Uterus (tissue), 4 donors: ENCODE results near the gene MAP1B. TPM values are rescaled to one million over a fixed set of nuclear protein-coding genes. Genes with fewer than 3 reads are reported as not detected.
A peak's percentile ranks its signal among the peaks of the same experiment; 100 is the strongest.

Experiments used
- DNase-seq, 2 donors: peaks; one replicate each; pipeline ENCODE4 v3.0.0-alpha.2; 2019 to 2020
- H3K27ac ChIP-seq, 2 donors: fragments of 200-600 bp; sonication (generic); 1 replicate in 1 of 2; 2 replicates in 1 of 2; pipeline ENCODE4 v1.5.1; 2016 to 2018
- H3K27me3 ChIP-seq, 2 donors: fragments of 200-600 bp; sonication (generic); one replicate each; pipeline ENCODE4 v1.5.1; 2018 to 2019; ENCODE audit warnings: control low read depth in 1 of 2
- H3K36me3 ChIP-seq, 2 donors: fragments of 200-600 bp; sonication (generic); one replicate each; pipeline ENCODE4 v1.5.1; 2019; ENCODE audit warnings: control low read depth in 1 of 2
- H3K4me1 ChIP-seq, 2 donors: fragments of 200-600 bp; sonication (generic); one replicate each; pipeline ENCODE4 v1.5.1; 2018 to 2019; ENCODE audit warnings: control low read depth in 1 of 2
- H3K4me3 ChIP-seq, 2 donors: fragments of 200-600 bp; sonication (generic); 1 replicate in 1 of 2; 2 replicates in 1 of 2; pipeline ENCODE4 v1.5.1; 2018 to 2019; ENCODE audit warnings: mild to moderate bottlenecking in 1 of 2
- H3K9me3 ChIP-seq, 2 donors: fragments of 200-600 bp; sonication (generic); one replicate each; pipeline ENCODE4 v1.5.1; 2019; ENCODE audit warnings: control low read depth in 1 of 2
- CTCF ChIP-seq, 4 experiments: fragments of 200-600 bp in 2 of 4; fragments of 450-650 bp in 2 of 4; sonication (generic) in 2 of 4; IDR thresholded peaks; one replicate each; pipeline ENCODE4 v1.5.1; 2016 to 2019; ENCODE audit warnings: antibody characterized with exemption in 4 of 4, mild to moderate bottlenecking in 2 of 4, moderate library complexity in 1 of 4
- POLR2A ChIP-seq, 2 donors: fragments of 450-650 bp; IDR thresholded peaks; one replicate each; pipeline ENCODE4 v1.6.1; 2016; ENCODE audit warnings: antibody characterized with exemption in 2 of 2, mild to moderate bottlenecking in 1 of 2, moderate library complexity in 1 of 2
- intact Hi-C: fragments of 100-400 bp; cut with DNase I; formaldehyde crosslinking; loops from one replicate; pipeline ENCODE4 v1.15.1; 2023; ENCODE audit warnings: low total_unique reads
- total RNA-seq, 4 donors: library from RNA; depleted of rRNA in 3 of 4; stranded (reverse); fragments of >200 nt in 3 of 4; gene quantifications; one replicate each; pipeline versions ENCODE4 v1.1.0 to v1.2.4, GENCODE V29; 2014 to 2023
- donor health status: DM: yes; HTN: yes; CAD: no.

Gene MAP1B
- total RNA-seq, 4 donors from 2014 or later, result 92.0 to 212 (median 132) TPM

GRCh38 chr5:72171667-72172066 lies 64.4 kb downstream of the MAP1B start:
- H3K27ac ChIP-seq, result no peak overlapping the region
- H3K9me3 ChIP-seq, result no peaks in the 10 kb centered on the region
- intact Hi-C loops, result no loop called here
- H3K4me1 ChIP-seq, result peaks cover 4 to 8% of the 10 kb centered on the region in 2 donors
- no peaks in the 10 kb centered on the region for H3K36me3 ChIP-seq
- H3K27me3 ChIP-seq, result no peaks in the 10 kb centered on the region
- TF ChIP-seq CTCF (IDR thresholded peaks at IDR 0.05) (no peak), POLR2A (IDR thresholded peaks at IDR 0.05) (no peak)
- DNase-seq, result no peak
- no peak overlapping the region for H3K4me3 ChIP-seq

GRCh38 chr5:72172786-72173185 lies 65.5 kb downstream of the MAP1B start:
- no peak for TF ChIP-seq CTCF (IDR thresholded peaks at IDR 0.05)
- no peak for TF ChIP-seq POLR2A (IDR thresholded peaks at IDR 0.05)
- intact Hi-C loops, result no loop called here
- Histone ChIP-seq H3K27ac (no peak overlapping the region), H3K9me3 (no peaks in the 10 kb centered on the region), H3K4me1 (no peaks in the 10 kb centered on the region), H3K4me3 (no peak overlapping the region), H3K27me3 (no peaks in the 10 kb centered on the region), H3K36me3 (no peaks in the 10 kb centered on the region)
- DNase-seq, result no peak

- Histone ChIP-seq H3K27me3 (no peaks in the 10 kb centered on the region), H3K4me1 (no peaks in the 10 kb centered on the region), H3K4me3 (no peak overlapping the region), H3K36me3 (no peaks in the 10 kb centered on the region), H3K27ac (peak overlapping the region in 1 of 2 donors; percentile 83), H3K9me3 (no peaks in the 10 kb centered on the region)
- TF ChIP-seq POLR2A (IDR thresholded peaks at IDR 0.05) (no peak), CTCF (IDR thresholded peaks at IDR 0.05) (no peak)
- intact Hi-C loops, result no loop called here
- no peak for DNase-seq
Measured at GRCh38 chr5:72177538-72177937, 70.3 kb downstream of the MAP1B start.

GRCh38 chr5:72179028-72179815 lies 71.9 kb downstream of the MAP1B start:
- intact Hi-C loops, result no loop called here
- Histone ChIP-seq H3K4me1 (no peaks in the 10 kb centered on the region), H3K27me3 (no peaks in the 10 kb centered on the region), H3K9me3 (no peaks in the 10 kb centered on the region), H3K4me3 (peak overlapping the region; percentile 14 to 27), H3K36me3 (no peaks in the 10 kb centered on the region), H3K27ac (peak overlapping the region; percentile 83 to 84)
- TF ChIP-seq POLR2A (IDR thresholded peaks at IDR 0.05) (no peak), CTCF (IDR thresholded peaks at IDR 0.05) (no peak)
- DNase-seq, result peak; percentile 78 to 82

- Histone ChIP-seq H3K36me3 (no peaks in the 10 kb centered on the region), H3K4me3 (peak overlapping the region; percentile 14 to 27), H3K27me3 (no peaks in the 10 kb centered on the region), H3K27ac (peak overlapping the region; percentile 83 to 84), H3K4me1 (no peaks in the 10 kb centered on the region), H3K9me3 (no peaks in the 10 kb centered on the region)
- TF ChIP-seq CTCF (IDR thresholded peaks at IDR 0.05), result no peak
- no peak for TF ChIP-seq POLR2A (IDR thresholded peaks at IDR 0.05)
- intact Hi-C loops, result no loop called here
- no peak for DNase-seq
Measured at GRCh38 chr5:72179816-72180440, 72.7 kb downstream of the MAP1B start.
